PC-3 (cell line): Measurements from ENCODE around the gene TSSC4.

Experiments
- CTCF ChIP-seq: fragments of 300-600 bp; sonication (generic); conservative IDR thresholded peaks from 2 replicates; pipeline ENCODE4 v1.5.1; 2017; ENCODE audit warnings: antibody characterized with exemption, low read depth, mild to moderate bottlenecking, low read length
- EZH2phosphoT487 ChIP-seq: fragments of 300-600 bp; sonication (generic); IDR thresholded peaks from 2 replicates; pipeline ENCODE4 v1.6.1; 2018; ENCODE audit warnings: mild to moderate bottlenecking, antibody characterized with exemption, low read length, borderline replicate concordance

- TF ChIP-seq EZH2phosphoT487 (no peak), CTCF (no peak)
Observed at GRCh38 chr11:2447951-2448650, 47.6 kb downstream of the TSSC4 start.
